ENCODE measurements around the gene PI4KA.

DNA sequence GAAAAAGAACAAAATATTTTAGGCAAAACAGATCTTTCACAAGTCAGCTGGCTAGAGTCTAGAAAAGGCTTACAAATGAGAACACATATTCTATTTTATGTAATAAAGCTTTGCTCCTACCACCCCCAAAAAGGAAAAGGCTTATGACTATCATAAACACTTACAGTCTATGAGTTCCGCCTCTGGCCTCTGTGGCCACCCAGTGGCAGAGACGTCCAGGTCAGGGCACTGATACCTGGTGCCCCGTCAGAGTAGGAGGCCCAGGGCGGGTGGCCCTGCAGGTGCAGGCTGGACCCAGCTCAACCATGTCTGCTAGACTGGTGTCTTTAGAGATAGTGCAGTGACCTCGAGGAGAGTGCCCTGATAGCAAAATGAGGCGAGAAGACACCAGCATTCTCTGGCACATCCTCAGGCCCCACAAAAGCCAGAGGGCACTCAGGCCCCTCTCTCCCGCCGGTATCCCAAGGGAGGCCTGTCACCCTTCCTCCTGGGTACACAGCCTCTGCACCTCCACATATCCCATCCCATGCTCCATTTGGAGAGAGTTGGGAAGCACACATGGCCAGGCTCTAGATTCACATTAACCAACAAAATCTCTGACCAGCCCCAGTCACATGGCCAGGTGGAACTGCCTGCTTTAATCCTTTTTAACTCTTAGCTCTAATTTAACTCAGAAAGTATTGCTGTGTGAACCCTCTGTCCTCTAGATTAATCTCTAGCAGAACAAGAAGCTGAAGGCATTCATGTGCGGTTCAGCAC, 112.0 kb downstream of the PI4KA start:
- TF ChIP-seq, protein P1, sequence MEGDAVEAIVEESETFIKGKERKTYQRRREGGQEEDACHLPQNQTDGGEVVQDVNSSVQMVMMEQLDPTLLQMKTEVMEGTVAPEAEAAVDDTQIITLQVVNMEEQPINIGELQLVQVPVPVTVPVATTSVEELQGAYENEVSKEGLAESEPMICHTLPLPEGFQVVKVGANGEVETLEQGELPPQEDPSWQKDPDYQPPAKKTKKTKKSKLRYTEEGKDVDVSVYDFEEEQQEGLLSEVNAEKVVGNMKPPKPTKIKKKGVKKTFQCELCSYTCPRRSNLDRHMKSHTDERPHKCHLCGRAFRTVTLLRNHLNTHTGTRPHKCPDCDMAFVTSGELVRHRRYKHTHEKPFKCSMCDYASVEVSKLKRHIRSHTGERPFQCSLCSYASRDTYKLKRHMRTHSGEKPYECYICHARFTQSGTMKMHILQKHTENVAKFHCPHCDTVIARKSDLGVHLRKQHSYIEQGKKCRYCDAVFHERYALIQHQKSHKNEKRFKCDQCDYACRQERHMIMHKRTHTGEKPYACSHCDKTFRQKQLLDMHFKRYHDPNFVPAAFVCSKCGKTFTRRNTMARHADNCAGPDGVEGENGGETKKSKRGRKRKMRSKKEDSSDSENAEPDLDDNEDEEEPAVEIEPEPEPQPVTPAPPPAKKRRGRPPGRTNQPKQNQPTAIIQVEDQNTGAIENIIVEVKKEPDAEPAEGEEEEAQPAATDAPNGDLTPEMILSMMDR (IDR thresholded peaks at IDR 0.05), result no peak
- TF ChIP-seq POLR2A (IDR thresholded peaks at IDR 0.05), result no peak
- no peak for TF ChIP-seq POLR2AphosphoS5 (IDR thresholded peaks at IDR 0.05)
